Naive thymus-derived CD8-positive, alpha-beta T cell (primary cell): ENCODE results near the gene CTTNBP2. TPM values are rescaled to one million over a fixed set of nuclear protein-coding genes. Genes with fewer than 3 reads are reported as not detected.

Experiments
- ATAC-seq, 2 donors: fragments of 150-1000 bp; cut with Tn5 transposase in 1 of 2; sonication (Bioruptor Pico), chemical (Tn5 transposase) in 1 of 2; 1 replicate in 1 of 2; 2 replicates in 1 of 2; pipeline ENCODE4 v1.10.0; 2021; ENCODE audit warnings: mild to moderate bottlenecking in 2 of 2, moderate library complexity in 2 of 2
- POLR2A ChIA-PET: fragments of 350-600 bp; sonication (Branson Sonifier 250); formaldehyde crosslinking; loops from one replicate; lab custom pipeline; 2021; ENCODE audit warnings: antibody characterized with exemption; lab: Charles Lee
- DNase-seq, 10 donors: peaks; one replicate each; pipeline versions ENCODE4 v3.0.0 to v3.0.0-alpha.2; 2020 to 2022
- H3K27ac Mint-ChIP-seq, 10 donors: one replicate each; pipeline ENCODE4 v1.8.0; 2020 to 2022; ENCODE audit warnings: mild to moderate bottlenecking in 10 of 10, mixed read lengths in 10 of 10, moderate library complexity in 4 of 10, inconsistent platforms in 1 of 10
- H3K27me3 Mint-ChIP-seq, 5 donors: one replicate each; pipeline ENCODE4 v1.8.0; 2021 to 2022; ENCODE audit warnings: mixed read lengths in 5 of 5
- H3K36me3 Mint-ChIP-seq, 3 donors: one replicate each; pipeline ENCODE4 v1.8.0; 2020 to 2022; ENCODE audit warnings: mixed read lengths in 3 of 3, mild to moderate bottlenecking in 2 of 3, inconsistent platforms in 1 of 3
- H3K4me1 Mint-ChIP-seq, 4 donors: one replicate each; pipeline ENCODE4 v1.8.0; 2021 to 2022; ENCODE audit warnings: mixed read lengths in 4 of 4
- H3K4me3 Mint-ChIP-seq, 10 donors: one replicate each; pipeline ENCODE4 v1.8.0; 2020 to 2022; ENCODE audit warnings: mild to moderate bottlenecking in 10 of 10, mixed read lengths in 10 of 10, moderate library complexity in 6 of 10, inconsistent platforms in 1 of 10
- H3K9me3 Mint-ChIP-seq, 9 donors: one replicate each; pipeline ENCODE4 v1.8.0; 2020 to 2022; ENCODE audit warnings: mixed read lengths in 9 of 9, mild to moderate bottlenecking in 3 of 9, inconsistent platforms in 1 of 9, moderate library complexity in 1 of 9
- polyA plus RNA-seq, 3 donors: library from polyadenylated mRNA; unstranded; fragments of 300-500 nt; fragmentation: Illumina TruSeq; gene quantifications; one replicate each; pipeline ENCODE4 v1.2.3, GENCODE V29; 2021
- total RNA-seq, 8 experiments: library from RNA in 2 of 8; stranded (reverse) in 2 of 8; gene quantifications; one replicate each; pipeline ENCODE4 v1.2.3 and lab custom pipeline; 2021 to 2026

Gene CTTNBP2
- total and polyA plus RNA-seq, 5 experiments from 2014 or later = 0.05 TPM; not detected in 4

GRCh38 chr7:117706210-117706609, 167.0 kb downstream of the CTTNBP2 start:
- Mint-ChIP-seq H3K27me3 (peaks cover 0 to 4% (median 3%) of the 10 kb centered on the region in 5 donors), H3K9me3 (peaks cover 0 to 8% (median 0%) of the 10 kb centered on the region in 9 donors), H3K36me3 (no peaks in the 10 kb centered on the region), H3K4me3 (no peak overlapping the region), H3K27ac (no peak overlapping the region), H3K4me1 (no peaks in the 10 kb centered on the region)
- POLR2A ChIA-PET = no interaction called here
- DNase-seq = no peak
- no peak for ATAC-seq

- no peak overlapping the region for H3K4me3 Mint-ChIP-seq
- peaks cover 0 to 8% (median 0%) of the 10 kb centered on the region in 9 donors for H3K9me3 Mint-ChIP-seq
- H3K27ac Mint-ChIP-seq = no peak overlapping the region
- DNase-seq (no peak), ATAC-seq (no peak)
- H3K4me1 Mint-ChIP-seq = no peaks in the 10 kb centered on the region
- peaks cover 0 to 4% (median 3%) of the 10 kb centered on the region in 5 donors for H3K27me3 Mint-ChIP-seq
- no peaks in the 10 kb centered on the region for H3K36me3 Mint-ChIP-seq
- POLR2A ChIA-PET = no interaction called here
Observed at GRCh38 chr7:117705630-117706029, 167.6 kb downstream of the CTTNBP2 start.

GRCh38 chr7:117704063-117704462, 169.2 kb downstream of the CTTNBP2 start:
- H3K4me1 Mint-ChIP-seq = no peaks in the 10 kb centered on the region
- H3K4me3 Mint-ChIP-seq = no peak overlapping the region
- POLR2A ChIA-PET = no interaction called here
- peaks cover 0 to 4% (median 3%) of the 10 kb centered on the region in 5 donors for H3K27me3 Mint-ChIP-seq
- DNase-seq (no peak), ATAC-seq (no peak)
- H3K36me3 Mint-ChIP-seq = no peaks in the 10 kb centered on the region
- H3K27ac Mint-ChIP-seq = no peak overlapping the region
- H3K9me3 Mint-ChIP-seq = peaks cover 0 to 8% (median 0%) of the 10 kb centered on the region in 9 donors

GRCh38 chr7:117698018-117698417, 175.2 kb downstream of the CTTNBP2 start:
- Mint-ChIP-seq H3K4me3 (no peak overlapping the region), H3K9me3 (peaks cover 0 to 9% (median 0%) of the 10 kb centered on the region in 9 donors), H3K27ac (no peak overlapping the region), H3K4me1 (no peaks in the 10 kb centered on the region), H3K36me3 (no peaks in the 10 kb centered on the region), H3K27me3 (peaks cover 0 to 1% (median 0%) of the 10 kb centered on the region in 5 donors)
- POLR2A ChIA-PET = no interaction called here
- ATAC-seq (no peak), DNase-seq (no peak)

GRCh38 chr7:117692338-117692737, 180.9 kb downstream of the CTTNBP2 start:
- H3K4me1 Mint-ChIP-seq = peaks cover 0 to 2% (median 0%) of the 10 kb centered on the region in 4 donors
- peaks cover 0 to 9% (median 0%) of the 10 kb centered on the region in 9 donors for H3K9me3 Mint-ChIP-seq
- DNase-seq = no peak
- no peak for ATAC-seq
- no peak overlapping the region for H3K4me3 Mint-ChIP-seq
- no peaks in the 10 kb centered on the region for H3K36me3 Mint-ChIP-seq
- H3K27me3 Mint-ChIP-seq = peaks cover 0 to 22% (median 5%) of the 10 kb centered on the region in 5 donors
- POLR2A ChIA-PET = no interaction called here
- H3K27ac Mint-ChIP-seq = no peak overlapping the region

GRCh38 chr7:117690147-117690546, 183.1 kb downstream of the CTTNBP2 start:
- Mint-ChIP-seq H3K4me1 (peaks cover 0 to 2% (median 0%) of the 10 kb centered on the region in 4 donors), H3K9me3 (peaks cover 0 to 9% (median 0%) of the 10 kb centered on the region in 9 donors), H3K4me3 (no peak overlapping the region), H3K27me3 (peaks cover 0 to 22% (median 6%) of the 10 kb centered on the region in 5 donors), H3K36me3 (no peaks in the 10 kb centered on the region), H3K27ac (no peak overlapping the region)
- DNase-seq (no peak), ATAC-seq (no peak)
- POLR2A ChIA-PET = no interaction called here

GRCh38 chr7:117689406-117689805, 183.8 kb downstream of the CTTNBP2 start:
- no peak overlapping the region for H3K27ac Mint-ChIP-seq
- peaks cover 0 to 2% (median 0%) of the 10 kb centered on the region in 4 donors for H3K4me1 Mint-ChIP-seq
- peaks cover 0 to 22% (median 6%) of the 10 kb centered on the region in 5 donors for H3K27me3 Mint-ChIP-seq
- DNase-seq = no peak
- H3K9me3 Mint-ChIP-seq = peaks cover 0 to 9% (median 0%) of the 10 kb centered on the region in 9 donors
- ATAC-seq = no peak
- POLR2A ChIA-PET = no interaction called here
- H3K4me3 Mint-ChIP-seq = no peak overlapping the region
- no peaks in the 10 kb centered on the region for H3K36me3 Mint-ChIP-seq

GRCh38 chr7:117688126-117688525, 185.1 kb downstream of the CTTNBP2 start:
- peaks cover 0 to 2% (median 0%) of the 10 kb centered on the region in 9 donors for H3K9me3 Mint-ChIP-seq
- DNase-seq (no peak), ATAC-seq (no peak)
- peaks cover 0 to 2% (median 0%) of the 10 kb centered on the region in 4 donors for H3K4me1 Mint-ChIP-seq
- H3K27ac Mint-ChIP-seq = no peak overlapping the region
- POLR2A ChIA-PET = no interaction called here
- peaks cover 0 to 22% (median 6%) of the 10 kb centered on the region in 5 donors for H3K27me3 Mint-ChIP-seq
- no peak overlapping the region for H3K4me3 Mint-ChIP-seq
- no peaks in the 10 kb centered on the region for H3K36me3 Mint-ChIP-seq

- DNase-seq = no peak
- POLR2A ChIA-PET = no interaction called here
- H3K27ac Mint-ChIP-seq = no peak overlapping the region
- peaks cover 0 to 2% (median 0%) of the 10 kb centered on the region in 4 donors for H3K4me1 Mint-ChIP-seq
- H3K4me3 Mint-ChIP-seq = no peak overlapping the region
- H3K36me3 Mint-ChIP-seq = no peaks in the 10 kb centered on the region
- H3K9me3 Mint-ChIP-seq = no peaks in the 10 kb centered on the region
- peaks cover 0 to 17% (median 6%) of the 10 kb centered on the region in 5 donors for H3K27me3 Mint-ChIP-seq
- ATAC-seq = no peak
Observed at GRCh38 chr7:117686311-117686935, 186.8 kb downstream of the CTTNBP2 start.

GRCh38 chr7:117685795-117686194, 187.4 kb downstream of the CTTNBP2 start:
- no peaks in the 10 kb centered on the region for H3K9me3 Mint-ChIP-seq
- POLR2A ChIA-PET = no interaction called here
- no peaks in the 10 kb centered on the region for H3K36me3 Mint-ChIP-seq
- H3K4me1 Mint-ChIP-seq = peaks cover 0 to 2% (median 0%) of the 10 kb centered on the region in 4 donors
- H3K4me3 Mint-ChIP-seq = no peak overlapping the region
- H3K27ac Mint-ChIP-seq = no peak overlapping the region
- H3K27me3 Mint-ChIP-seq = peaks cover 0 to 17% (median 6%) of the 10 kb centered on the region in 5 donors
- no peak for ATAC-seq
- no peak for DNase-seq

GRCh38 chr7:117683430-117684175, 189.6 kb downstream of the CTTNBP2 start:
- ATAC-seq (no peak), DNase-seq (no peak)
- POLR2A ChIA-PET = no interaction called here
- no peak overlapping the region for H3K27ac Mint-ChIP-seq
- H3K27me3 Mint-ChIP-seq = peaks cover 0 to 4% (median 0%) of the 10 kb centered on the region in 5 donors
- no peaks in the 10 kb centered on the region for H3K36me3 Mint-ChIP-seq
- no peak overlapping the region for H3K4me3 Mint-ChIP-seq
- no peaks in the 10 kb centered on the region for H3K4me1 Mint-ChIP-seq
- H3K9me3 Mint-ChIP-seq = no peaks in the 10 kb centered on the region

GRCh38 chr7:117682681-117683385, 190.4 kb downstream of the CTTNBP2 start:
- Mint-ChIP-seq H3K36me3 (no peaks in the 10 kb centered on the region), H3K27me3 (peaks cover 0 to 1% (median 0%) of the 10 kb centered on the region in 5 donors), H3K27ac (no peak overlapping the region), H3K9me3 (no peaks in the 10 kb centered on the region), H3K4me1 (no peaks in the 10 kb centered on the region), H3K4me3 (no peak overlapping the region)
- ATAC-seq = no peak
- DNase-seq = no peak
- POLR2A ChIA-PET = no interaction called here

GRCh38 chr7:117679120-117679519, 194.1 kb downstream of the CTTNBP2 start:
- ATAC-seq = no peak
- peaks cover 0 to 3% (median 0%) of the 10 kb centered on the region in 5 donors for H3K27me3 Mint-ChIP-seq
- no peak for DNase-seq
- H3K27ac Mint-ChIP-seq = no peak overlapping the region
- no peaks in the 10 kb centered on the region for H3K9me3 Mint-ChIP-seq
- H3K4me1 Mint-ChIP-seq = no peaks in the 10 kb centered on the region
- POLR2A ChIA-PET = no interaction called here
- no peaks in the 10 kb centered on the region for H3K36me3 Mint-ChIP-seq
- H3K4me3 Mint-ChIP-seq = no peak overlapping the region
